Inflammatory macrophage (primary cell): ENCODE results near the gene BACH1.

Source experiments
- DNase-seq, 2 donors: peaks; one replicate each; pipeline ENCODE4 v3.0.0-alpha.2; 2020 to 2022

The BACH1 gene

DNA sequence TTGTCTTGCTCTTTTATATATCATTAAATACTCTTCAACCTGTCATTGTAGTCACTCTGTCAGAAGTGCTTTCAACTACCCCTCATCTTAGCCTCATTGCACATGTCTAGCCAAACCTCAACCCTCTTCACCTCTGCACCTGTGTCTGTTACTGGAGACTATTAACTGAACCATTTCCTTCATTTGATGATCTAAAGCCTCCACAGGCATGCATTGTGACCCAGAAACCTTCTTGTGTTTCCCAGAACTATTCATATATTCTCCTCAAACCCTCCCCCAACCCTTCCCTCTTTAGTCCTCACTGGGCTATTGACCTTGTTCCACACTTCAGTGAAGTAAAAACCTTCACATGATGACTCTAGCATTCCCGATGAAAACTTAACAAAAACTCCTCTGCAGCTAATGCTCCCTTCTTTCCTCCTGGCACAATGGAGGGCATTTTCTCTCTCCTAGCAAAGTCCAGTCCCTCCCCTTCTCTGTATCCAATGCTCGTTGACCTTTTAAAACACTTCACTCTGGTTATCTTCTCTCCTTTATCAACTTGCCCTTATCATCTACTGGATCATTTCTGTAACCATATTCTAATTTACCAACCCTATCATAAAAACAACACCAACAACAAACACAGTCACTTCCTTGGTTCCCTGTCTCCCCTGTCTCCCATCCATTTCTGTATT is 86.1 kb downstream of the BACH1 start:
- no peak for DNase-seq

GRCh38 chr21:29385934-29386520 is 87.3 kb downstream of the BACH1 start:
- no peak for DNase-seq

DNA sequence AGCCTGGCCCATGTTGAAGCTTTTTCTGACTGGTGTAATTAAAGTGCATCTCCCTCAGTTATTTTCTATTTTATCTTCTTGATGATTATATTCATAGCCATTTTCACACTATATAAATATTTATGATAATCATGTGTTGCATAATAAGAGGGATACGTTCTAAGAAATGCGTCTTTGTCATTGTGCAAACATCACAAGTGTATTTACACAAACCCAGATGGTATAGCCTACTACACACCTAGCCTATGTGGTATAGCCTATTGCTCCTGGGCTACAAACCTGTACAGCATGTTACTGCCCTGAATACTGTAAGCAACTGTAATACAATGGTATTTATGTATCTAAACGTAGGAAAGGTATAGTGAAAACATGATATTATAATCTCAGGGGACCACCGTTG is 88.1 kb downstream of the BACH1 start:
- DNase-seq = no peak

GRCh38 chr21:29387598-29387997 is 88.9 kb downstream of the BACH1 start:
- no peak for DNase-seq

- no peak for DNase-seq
Measured at GRCh38 chr21:29389136-29389535, 90.4 kb downstream of the BACH1 start.

GRCh38 chr21:29390778-29391177 is 92.1 kb downstream of the BACH1 start:
- no peak for DNase-seq

GRCh38 chr21:29394051-29394450 is 95.3 kb downstream of the BACH1 start:
- peak in 1 of 2 donors; percentile 8 for DNase-seq
